HG03039 (cell line): ENCODE measurements around the gene DNAJB2.

Experiments used
- ATAC-seq: cut with Tn5 transposase; IDR thresholded peaks from one replicate; pipeline ENCODE4 v1.9.1; 2021; ENCODE audit warnings: mild to moderate bottlenecking, moderate library complexity; ENCODE audit not compliant: unreplicated experiment

The DNAJB2 gene

DNA sequence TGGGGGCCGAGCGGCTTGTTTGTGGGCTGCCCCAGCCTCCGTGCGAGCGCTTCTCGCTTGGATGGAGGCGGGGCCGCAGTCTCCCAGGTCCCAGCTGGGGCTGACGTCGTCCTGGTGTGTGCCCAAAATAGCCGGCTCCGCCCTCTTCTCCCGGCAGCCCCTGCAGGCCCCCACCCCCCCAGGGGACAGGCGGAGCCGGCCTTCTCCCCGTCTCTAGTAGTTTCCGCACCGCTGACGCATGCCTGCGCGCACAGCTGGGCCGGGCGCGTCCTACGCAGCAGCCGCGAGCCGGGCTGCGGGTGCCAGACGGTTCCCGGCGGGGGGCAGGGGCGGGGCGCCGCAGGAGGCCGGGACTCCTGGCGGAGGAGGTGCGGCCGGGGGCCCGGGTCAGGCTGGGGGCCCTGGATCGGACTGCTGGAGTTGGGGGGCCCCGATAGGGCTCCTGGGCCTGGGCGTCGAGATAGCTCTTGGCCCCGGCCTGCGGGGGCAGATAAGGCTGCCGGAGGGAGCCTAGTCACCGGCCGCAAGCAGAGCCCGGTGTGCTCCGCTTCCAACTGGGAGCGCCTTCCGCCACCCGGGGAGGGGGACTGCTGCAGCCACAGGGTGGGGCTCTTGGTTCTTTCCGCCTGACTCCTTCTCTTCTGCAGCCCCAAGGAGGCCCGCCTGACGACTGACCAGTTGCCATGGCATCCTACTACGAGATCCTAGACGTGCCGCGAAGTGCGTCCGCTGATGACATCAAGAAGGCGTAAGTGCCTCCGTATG lies at the start of gene DNAJB2:
TSS of gene DNAJB2 (plus strand) at position 216 of the 765 bp plus-strand sequence. CDS start at position 684, 468 bp downstream.
- ATAC-seq, result peak; percentile 88

DNA sequence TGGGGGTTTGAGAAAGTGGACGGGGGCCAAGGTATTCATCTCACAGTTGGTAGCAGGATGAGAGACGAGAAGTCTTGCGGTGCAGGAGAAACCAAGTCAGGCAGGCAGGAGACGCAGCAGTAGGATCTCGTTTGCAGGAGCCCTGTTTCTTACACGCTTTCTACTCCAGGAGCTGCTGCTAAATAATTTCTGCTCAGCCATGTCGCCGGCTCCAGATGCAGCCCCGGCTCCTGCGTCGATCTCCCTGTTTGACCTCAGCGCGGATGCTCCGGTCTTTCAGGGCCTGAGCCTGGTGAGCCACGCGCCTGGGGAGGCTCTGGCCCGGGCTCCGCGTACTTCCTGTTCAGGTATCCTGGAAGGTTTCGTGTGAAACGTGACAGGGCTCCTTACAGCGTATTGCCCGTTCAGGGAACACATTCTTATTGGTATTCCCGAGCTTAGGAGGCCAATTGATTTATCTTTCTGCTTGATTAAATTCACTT lies 49.1 kb upstream of the DNAJB2 start:
- ATAC-seq, result no peak

- no peak for ATAC-seq
Measured at GRCh38 chr2:219234331-219234730, 44.8 kb upstream of the DNAJB2 start.

DNA sequence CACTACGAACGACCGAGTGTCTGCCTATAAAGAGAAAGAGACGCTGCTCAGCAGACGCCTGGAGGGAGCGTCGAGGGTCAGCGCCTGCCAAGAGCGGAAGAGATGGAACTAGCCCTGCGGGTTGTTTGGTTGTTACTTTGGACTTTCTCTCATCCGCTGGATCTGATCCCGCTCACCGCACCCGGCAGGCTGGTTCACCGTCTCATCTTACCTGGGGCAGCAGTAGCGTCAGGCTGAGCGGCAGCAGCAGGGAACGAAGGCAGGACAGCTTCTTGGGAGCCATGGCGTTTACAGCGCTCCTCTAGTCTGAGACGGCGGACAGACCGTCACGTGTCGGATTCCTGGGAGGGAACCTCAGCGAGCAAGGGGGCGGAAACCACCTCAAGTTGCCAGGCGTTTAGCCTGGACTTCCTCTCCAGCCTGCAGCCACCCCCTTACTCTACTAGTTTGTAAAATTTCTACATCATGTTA lies 35.8 kb upstream of the DNAJB2 start:
- no peak for ATAC-seq

DNA sequence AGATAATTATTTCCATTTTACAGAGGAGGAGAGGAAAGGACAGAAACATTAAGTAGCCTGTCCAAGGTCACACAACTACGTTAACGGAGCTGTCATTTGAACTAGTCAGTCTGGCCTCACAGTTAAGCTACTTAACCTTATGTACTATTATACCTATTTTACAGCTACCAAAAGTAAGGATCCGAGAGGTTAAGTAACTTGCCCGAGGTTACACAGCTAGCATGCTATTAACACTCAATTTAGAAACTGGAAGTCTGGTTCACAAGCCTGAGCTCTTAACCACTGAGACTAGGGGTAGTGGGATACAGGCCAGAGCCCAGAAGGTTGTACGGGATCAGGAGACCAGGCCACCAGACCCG lies 34.4 kb upstream of the DNAJB2 start:
- no peak for ATAC-seq

DNA sequence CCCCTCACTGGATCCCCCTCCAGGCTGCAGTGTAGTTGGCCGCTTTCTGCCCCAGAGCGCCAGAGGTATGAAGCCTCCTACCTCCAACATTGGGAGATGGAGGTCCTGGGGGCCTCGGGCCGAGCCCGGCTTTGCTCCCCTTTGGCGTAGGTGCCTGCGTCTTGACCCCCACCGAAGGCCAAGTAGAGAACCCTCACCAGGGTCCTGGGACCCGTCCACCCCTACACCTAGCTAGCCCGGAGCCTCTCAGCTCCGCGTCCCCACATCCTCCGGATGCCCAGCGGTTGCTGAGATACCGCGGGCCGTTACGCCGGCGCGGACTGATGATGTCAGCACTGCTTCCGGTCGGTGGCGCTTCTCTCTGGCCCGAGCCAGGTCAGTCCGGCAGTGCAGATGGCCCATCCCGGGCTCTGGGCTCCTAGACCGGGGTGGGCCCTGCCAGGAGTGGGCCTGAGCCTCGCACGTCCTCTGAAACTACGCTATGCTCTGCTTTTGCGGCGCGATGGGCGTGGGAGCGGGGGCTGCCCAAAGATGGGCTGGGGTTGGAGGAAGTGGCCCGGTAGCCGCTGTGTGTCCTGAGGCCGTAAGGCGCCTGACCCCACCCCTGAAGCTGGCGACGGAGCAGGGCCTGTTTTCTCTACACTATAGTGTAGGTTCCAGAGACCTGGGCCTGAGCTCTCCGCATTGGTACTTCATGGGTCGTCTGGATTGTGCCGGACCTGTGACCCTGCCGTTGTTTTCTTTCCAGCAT lies 33.8 kb upstream of the DNAJB2 start, which contains the start of the genes GLB1L and STK16:
TSS of gene GLB1L (minus strand) at position 297 of the 751 bp plus-strand sequence. CDS start 1,871 bp downstream, outside the sequence.
TSS of gene STK16 (plus strand) at position 332 of the 751 bp plus-strand sequence. CDS start 521 bp downstream, outside the sequence.
- ATAC-seq, result peak; percentile 60

DNA sequence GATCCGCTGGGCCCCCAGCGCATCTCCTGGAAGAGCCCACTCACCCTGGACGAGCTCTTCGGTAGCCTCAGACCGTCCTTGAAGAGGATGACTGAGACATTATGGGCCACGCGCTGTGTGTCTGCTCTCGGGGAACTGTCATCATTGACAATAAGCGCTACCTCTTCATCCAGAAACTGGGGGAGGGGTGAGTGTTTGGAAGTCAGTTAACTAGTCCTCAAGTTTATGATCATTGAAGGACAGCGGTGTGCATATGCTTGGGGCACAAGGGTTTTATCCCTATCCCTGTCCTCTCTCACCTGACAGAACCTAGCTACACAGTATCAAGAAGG lies 33.3 kb upstream of the DNAJB2 start:
- no peak for ATAC-seq

GRCh38 chr2:219246559-219246958 lies 32.6 kb upstream of the DNAJB2 start:
- no peak for ATAC-seq

- no peak for ATAC-seq
Measured at GRCh38 chr2:219247678-219248642, 31.2 kb upstream of the DNAJB2 start.

GRCh38 chr2:219248845-219249202 lies 30.3 kb upstream of the DNAJB2 start:
- no peak for ATAC-seq

DNA sequence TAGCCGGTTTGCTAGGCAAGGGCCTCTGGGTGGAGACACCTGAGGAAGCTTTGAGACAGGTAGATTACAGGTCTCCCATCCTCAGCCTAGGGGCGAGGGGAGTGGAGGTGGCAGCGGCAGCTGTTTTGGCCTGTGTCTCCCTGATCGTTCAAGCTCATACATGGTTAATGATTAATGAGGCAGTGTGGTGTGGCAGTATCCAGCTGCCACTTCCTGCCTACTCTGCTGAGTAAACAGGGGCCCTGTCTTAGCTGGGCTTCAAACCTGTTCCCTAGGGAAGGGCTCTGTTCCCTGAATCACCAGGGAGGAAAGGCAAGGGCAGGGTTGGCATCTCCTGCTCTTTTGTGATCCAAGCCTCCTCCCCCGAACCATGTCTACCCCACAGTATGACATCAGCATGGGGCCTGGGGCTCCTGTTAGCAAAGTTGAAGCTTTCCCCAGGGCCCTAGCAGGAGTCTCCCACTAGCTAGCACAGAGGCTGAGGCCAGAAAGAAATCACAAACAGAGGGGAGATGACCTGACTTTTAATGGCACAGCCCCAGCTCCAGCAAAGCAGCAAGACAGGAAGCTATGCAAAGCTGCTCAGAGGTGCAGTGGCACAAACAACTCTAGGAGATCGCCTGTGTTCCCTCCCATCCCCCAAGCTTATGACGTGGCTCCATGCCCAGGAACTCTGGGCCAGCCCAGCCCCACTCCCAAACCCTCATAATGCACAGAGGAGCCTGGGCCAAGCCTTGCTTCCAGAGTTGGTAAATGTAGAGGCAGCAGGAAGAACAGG lies 29.8 kb upstream of the DNAJB2 start:
- ATAC-seq, result no peak

- ATAC-seq, result no peak
Measured at GRCh38 chr2:219250049-219250781, 29.0 kb upstream of the DNAJB2 start.

DNA sequence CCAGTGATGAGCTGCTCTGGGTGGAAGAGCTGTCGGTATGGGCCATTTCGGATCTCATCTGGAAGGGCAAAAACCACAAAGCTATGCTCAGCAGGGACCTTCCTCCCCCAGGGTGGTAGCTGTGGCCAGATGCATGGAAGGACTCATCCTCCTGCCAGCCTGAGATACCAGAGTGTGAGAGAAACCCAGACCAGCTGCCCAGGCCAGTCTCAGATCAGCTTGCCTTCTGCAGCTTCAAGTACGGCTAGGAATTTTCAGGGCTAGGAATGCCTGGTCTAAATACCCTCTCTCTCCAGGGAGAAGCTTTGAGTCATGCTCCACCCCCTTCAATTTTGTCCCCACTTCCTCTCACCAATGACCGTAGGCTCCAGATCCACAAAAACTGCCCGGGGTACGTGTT lies 27.5 kb upstream of the DNAJB2 start:
- ATAC-seq, result no peak

DNA sequence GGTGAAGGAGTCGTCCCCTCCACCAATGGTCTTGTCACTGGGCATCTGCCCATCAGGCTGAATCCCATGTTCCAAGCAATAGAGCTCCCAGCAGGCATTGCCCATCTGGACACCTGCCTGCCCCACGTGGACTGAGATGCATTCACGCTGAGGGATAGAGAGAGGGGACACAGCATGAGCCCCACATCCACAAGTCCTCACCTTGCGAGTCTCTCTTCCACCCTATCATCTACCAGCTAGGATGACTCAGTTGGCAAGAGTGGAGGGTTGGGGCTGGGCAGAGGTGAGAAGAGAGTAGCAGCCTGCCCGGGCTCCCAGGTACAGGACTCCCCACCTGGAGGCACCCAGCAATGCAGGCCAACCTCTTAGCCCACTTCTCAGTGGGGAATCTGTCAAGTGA lies 27.1 kb upstream of the DNAJB2 start:
- no peak for ATAC-seq

GRCh38 chr2:219252570-219252899 lies 26.6 kb upstream of the DNAJB2 start:
- ATAC-seq, result no peak

GRCh38 chr2:219252900-219253752 lies 26.0 kb upstream of the DNAJB2 start, which contains the start of gene TUBA4B:
TSS of gene TUBA4B (plus strand) at chr2:219253243. CDS start at chr2:219253408, 165 bp downstream.
- no peak for ATAC-seq

DNA sequence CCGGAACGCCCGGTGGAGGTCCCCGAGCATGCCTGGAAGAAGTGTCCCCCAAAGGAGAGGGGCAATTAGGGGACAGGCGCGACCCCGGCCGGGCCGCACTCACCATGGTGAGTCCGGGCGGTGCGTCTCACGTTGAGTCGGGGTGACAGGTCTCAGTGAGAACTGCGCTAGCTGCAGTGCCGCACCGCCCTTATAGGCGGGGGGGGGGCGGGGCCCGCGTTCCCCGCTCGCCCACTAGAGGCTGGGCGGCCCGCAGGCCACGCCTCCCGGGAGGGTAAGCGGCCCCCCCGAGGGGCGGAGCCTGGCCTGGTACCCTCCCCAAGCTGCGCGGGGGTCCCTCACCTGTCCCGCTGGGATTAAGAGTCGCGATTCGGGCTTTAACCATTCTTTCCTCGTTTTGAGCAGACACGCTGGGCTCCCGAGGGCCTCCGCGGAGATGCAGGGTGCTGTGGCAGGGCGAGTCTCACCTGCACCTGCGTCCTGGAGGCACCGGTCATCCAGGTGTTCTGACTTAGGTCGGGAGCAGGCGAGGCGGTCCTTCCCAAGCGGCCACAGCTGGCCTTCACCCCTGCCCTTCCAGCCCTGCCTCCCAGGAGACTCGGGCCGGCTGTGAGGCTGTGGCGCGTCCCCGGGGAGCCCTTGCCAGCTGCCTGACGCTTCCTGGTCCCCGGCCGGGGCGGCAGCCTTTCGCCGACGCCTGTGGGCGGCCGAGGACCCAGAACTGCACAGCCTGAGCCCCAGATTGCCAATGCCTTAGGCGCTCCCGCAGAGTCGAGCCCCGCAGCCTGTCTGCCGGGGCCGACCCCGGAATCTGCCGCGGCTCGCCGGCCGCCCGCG lies 25.2 kb upstream of the DNAJB2 start, which contains the start of gene TUBA4A:
TSS of gene TUBA4A (minus strand) at position 166 of the 837 bp plus-strand sequence. CDS start at position 106, 60 bp downstream.
- ATAC-seq, result peak; percentile 58
